ENCODE results near the gene GET3.
A peak's percentile ranks its signal among the peaks of the same experiment; 100 is the strongest.

The GET3 gene

GRCh38 chr19:12757544-12758274 is 20.4 kb downstream of the GET3 start:
- no peaks in the 10 kb centered on the region for H3K9me3 ChIP-seq (ENCODE audit: control insufficient read depth, insufficient read depth, low read length)
- H3K27me3 ChIP-seq (ENCODE audit: control insufficient read depth, insufficient read depth, low read length) = peaks cover 7% of the 10 kb centered on the region
- H3K36me3 ChIP-seq (ENCODE audit: control insufficient read depth, insufficient read depth, low read length) = no peaks in the 10 kb centered on the region
- no peak overlapping the region for H3K9ac ChIP-seq (ENCODE audit: low read depth, low read length)
- H3K4me3 ChIP-seq (ENCODE audit: low read depth, low read length) = peak overlapping the region; percentile 67
- H3K4me1 ChIP-seq (ENCODE audit: control insufficient read depth, insufficient read depth, low read length) = no peaks in the 10 kb centered on the region

DNA sequence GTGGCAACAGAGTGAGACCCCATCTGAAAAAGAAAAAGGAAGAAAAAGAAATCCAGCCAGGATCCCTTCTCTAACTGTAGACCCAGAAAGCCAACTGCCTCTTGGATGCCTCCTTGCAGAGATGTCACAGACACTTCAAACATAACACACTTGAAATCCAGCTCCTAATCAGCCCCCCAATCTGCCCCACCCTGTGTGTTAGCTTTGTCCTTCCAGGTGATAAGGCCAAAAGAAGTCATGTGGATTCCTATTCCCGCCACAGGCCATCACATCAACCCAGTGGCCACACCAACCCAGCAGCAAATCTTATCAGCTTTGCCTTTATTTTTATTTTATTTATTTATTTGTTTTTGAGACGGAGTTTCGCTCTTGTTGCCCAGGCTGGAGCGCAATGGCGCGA is 22.4 kb downstream of the GET3 start:
- H3K9me3 ChIP-seq (ENCODE audit: control insufficient read depth, insufficient read depth, low read length) = no peaks in the 10 kb centered on the region

GRCh38 chr19:12763100-12763499 is 25.8 kb downstream of the GET3 start:
- Histone ChIP-seq H3K4me1 (ENCODE audit: control insufficient read depth, insufficient read depth, low read length) (no peaks in the 10 kb centered on the region), H3K27me3 (ENCODE audit: control insufficient read depth, insufficient read depth, low read length) (no peaks in the 10 kb centered on the region), H3K36me3 (ENCODE audit: control insufficient read depth, insufficient read depth, low read length) (peaks cover 13% of the 10 kb centered on the region), H3K9ac (ENCODE audit: low read depth, low read length) (no peak overlapping the region), H3K9me3 (ENCODE audit: control insufficient read depth, insufficient read depth, low read length) (no peaks in the 10 kb centered on the region), H3K4me3 (ENCODE audit: low read depth, low read length) (no peak overlapping the region)

More for the DNA sequence above, 22.4 kb downstream of the GET3 start:
- H3K4me3 ChIP-seq (ENCODE audit: low read depth, low read length) = no peak overlapping the region
- H3K36me3 ChIP-seq (ENCODE audit: control insufficient read depth, insufficient read depth, low read length) = peaks cover 11% of the 10 kb centered on the region
- no peaks in the 10 kb centered on the region for H3K27me3 ChIP-seq (ENCODE audit: control insufficient read depth, insufficient read depth, low read length)
- H3K9ac ChIP-seq (ENCODE audit: low read depth, low read length) = no peak overlapping the region
- no peaks in the 10 kb centered on the region for H3K4me1 ChIP-seq (ENCODE audit: control insufficient read depth, insufficient read depth, low read length)

DNA sequence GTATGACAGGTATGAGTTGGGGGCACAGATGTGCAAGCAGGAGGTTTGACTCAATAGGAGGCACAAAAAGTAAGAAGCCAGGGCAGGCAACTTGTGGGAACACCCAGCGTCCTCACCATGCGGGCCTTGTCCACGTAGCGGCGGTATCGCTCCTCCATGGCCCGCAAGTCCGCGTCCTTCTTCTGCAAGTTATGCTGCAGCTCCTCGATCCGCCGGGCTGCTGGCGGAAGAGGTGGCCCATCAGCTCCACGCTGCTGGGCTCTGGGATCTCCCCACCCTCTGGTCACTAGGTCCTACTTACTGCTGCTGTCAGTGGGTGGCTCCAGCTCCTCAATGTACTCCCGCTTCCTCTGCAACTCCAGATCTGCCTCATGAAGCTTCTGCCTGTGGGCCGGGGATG is 27.4 kb downstream of the GET3 start:
- Histone ChIP-seq H3K27me3 (ENCODE audit: control insufficient read depth, insufficient read depth, low read length) (no peaks in the 10 kb centered on the region), H3K9me3 (ENCODE audit: control insufficient read depth, insufficient read depth, low read length) (no peaks in the 10 kb centered on the region), H3K4me1 (ENCODE audit: control insufficient read depth, insufficient read depth, low read length) (no peaks in the 10 kb centered on the region), H3K9ac (ENCODE audit: low read depth, low read length) (no peak overlapping the region), H3K4me3 (ENCODE audit: low read depth, low read length) (no peak overlapping the region), H3K36me3 (ENCODE audit: control insufficient read depth, insufficient read depth, low read length) (peaks cover 13% of the 10 kb centered on the region)

DNA sequence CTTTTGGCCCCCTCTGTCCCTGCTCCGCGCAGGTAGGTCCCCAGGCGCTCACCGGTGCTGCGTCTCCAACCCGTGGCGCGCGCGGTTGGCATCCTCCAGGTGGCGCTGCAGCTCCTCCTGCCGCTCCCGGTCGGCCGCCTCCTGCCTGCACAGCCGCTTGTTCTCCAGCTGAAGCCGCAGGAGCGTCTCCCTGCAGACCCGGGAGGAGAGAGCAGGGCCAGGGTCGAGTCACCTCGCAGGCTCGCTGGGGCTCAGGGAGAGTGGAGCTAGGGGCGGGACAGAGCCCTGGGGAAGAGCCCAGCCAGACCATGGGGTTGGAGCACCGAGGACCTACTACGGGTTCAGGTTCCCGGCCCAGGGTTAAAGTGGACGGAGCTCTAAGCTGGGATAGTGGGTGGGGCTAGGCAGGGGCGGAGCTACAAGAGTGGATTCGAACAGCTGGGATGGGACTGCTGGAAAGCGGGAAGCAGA is 28.8 kb downstream of the GET3 start:
- peak overlapping the region; percentile 81 for H3K9ac ChIP-seq (ENCODE audit: low read depth, low read length)
- H3K4me3 ChIP-seq (ENCODE audit: low read depth, low read length) = peak overlapping the region; percentile 71
- H3K36me3 ChIP-seq (ENCODE audit: control insufficient read depth, insufficient read depth, low read length) = peaks cover 13% of the 10 kb centered on the region
- H3K9me3 ChIP-seq (ENCODE audit: control insufficient read depth, insufficient read depth, low read length) = no peaks in the 10 kb centered on the region
- no peaks in the 10 kb centered on the region for H3K27me3 ChIP-seq (ENCODE audit: control insufficient read depth, insufficient read depth, low read length)
- H3K4me1 ChIP-seq (ENCODE audit: control insufficient read depth, insufficient read depth, low read length) = no peaks in the 10 kb centered on the region

DNA sequence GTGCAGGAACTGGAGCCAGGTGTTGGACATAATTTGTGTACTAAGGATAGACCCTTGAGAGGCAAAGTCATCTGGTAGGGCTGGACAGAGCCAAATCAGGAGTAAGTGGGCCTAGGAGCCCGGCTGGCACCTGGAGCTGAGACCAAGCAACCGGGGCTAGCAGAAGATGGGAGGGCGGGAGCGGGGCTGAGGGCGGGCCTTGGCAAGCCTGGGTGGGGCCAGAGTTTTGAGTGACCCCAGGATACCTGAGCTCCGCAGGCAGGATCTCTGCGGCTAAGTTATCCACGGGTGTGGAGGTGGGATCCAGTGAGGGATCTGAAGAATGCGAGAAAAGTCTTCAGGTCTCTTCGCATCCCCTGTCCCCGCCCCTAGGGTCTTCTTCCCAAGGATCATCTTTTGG is 29.9 kb downstream of the GET3 start:
- Histone ChIP-seq H3K4me1 (ENCODE audit: control insufficient read depth, insufficient read depth, low read length) (no peaks in the 10 kb centered on the region), H3K9ac (ENCODE audit: low read depth, low read length) (no peak overlapping the region), H3K4me3 (ENCODE audit: low read depth, low read length) (no peak overlapping the region), H3K27me3 (ENCODE audit: control insufficient read depth, insufficient read depth, low read length) (no peaks in the 10 kb centered on the region), H3K36me3 (ENCODE audit: control insufficient read depth, insufficient read depth, low read length) (peaks cover 13% of the 10 kb centered on the region), H3K9me3 (ENCODE audit: control insufficient read depth, insufficient read depth, low read length) (no peaks in the 10 kb centered on the region)

GRCh38 chr19:12767666-12768065 is 30.4 kb downstream of the GET3 start:
- H3K4me3 ChIP-seq (ENCODE audit: low read depth, low read length) = no peak overlapping the region
- H3K9me3 ChIP-seq (ENCODE audit: control insufficient read depth, insufficient read depth, low read length) = no peaks in the 10 kb centered on the region
- no peaks in the 10 kb centered on the region for H3K27me3 ChIP-seq (ENCODE audit: control insufficient read depth, insufficient read depth, low read length)
- H3K4me1 ChIP-seq (ENCODE audit: control insufficient read depth, insufficient read depth, low read length) = no peaks in the 10 kb centered on the region
- H3K9ac ChIP-seq (ENCODE audit: low read depth, low read length) = no peak overlapping the region
- peaks cover 13% of the 10 kb centered on the region for H3K36me3 ChIP-seq (ENCODE audit: control insufficient read depth, insufficient read depth, low read length)

DNA sequence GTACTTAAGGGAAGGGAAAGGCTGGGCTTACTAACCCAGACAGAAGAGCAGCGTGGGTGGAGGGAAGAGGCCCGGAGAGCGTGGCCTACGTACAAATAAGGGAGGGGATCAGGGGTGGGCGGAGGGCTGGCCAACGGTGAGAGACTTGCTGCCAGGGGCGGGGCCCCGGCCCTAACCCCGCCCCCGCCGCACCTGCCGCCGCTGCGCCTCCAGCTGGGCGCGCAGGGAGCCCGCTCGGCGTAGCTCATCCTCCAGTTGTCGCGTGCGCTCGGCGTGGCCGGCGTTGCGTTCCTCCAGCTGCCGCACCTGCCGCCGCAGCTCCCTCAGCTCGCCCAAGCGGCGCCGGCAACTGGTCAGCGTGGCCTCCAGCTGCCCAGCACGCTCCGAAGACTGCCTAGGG is 32.4 kb downstream of the GET3 start:
- peak overlapping the region; percentile 43 for H3K4me3 ChIP-seq (ENCODE audit: low read depth, low read length)
- H3K9me3 ChIP-seq (ENCODE audit: control insufficient read depth, insufficient read depth, low read length) = no peaks in the 10 kb centered on the region
- H3K27me3 ChIP-seq (ENCODE audit: control insufficient read depth, insufficient read depth, low read length) = no peaks in the 10 kb centered on the region
- H3K4me1 ChIP-seq (ENCODE audit: control insufficient read depth, insufficient read depth, low read length) = no peaks in the 10 kb centered on the region
- no peak overlapping the region for H3K9ac ChIP-seq (ENCODE audit: low read depth, low read length)
- peaks cover 4% of the 10 kb centered on the region for H3K36me3 ChIP-seq (ENCODE audit: control insufficient read depth, insufficient read depth, low read length)

DNA sequence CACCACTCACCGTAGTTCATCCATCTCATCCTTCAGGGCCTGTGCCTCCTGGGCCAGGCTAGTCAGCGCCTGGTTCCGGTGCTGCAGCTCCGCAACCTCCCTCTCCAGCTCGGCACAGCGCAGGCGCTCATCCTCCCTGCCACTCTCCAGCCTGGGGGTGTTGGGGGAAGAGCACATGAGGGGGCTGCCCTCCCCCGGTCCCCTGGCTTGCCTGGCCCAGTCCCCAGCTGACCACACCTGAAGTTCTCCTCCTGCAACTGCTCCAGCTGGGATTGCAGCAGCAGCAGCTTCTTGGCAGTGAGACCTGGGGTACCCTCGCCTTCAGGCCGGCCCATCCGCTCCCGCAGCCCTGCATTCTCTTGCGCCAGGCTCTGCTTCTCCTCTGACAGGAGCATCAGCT is 33.6 kb downstream of the GET3 start:
- no peaks in the 10 kb centered on the region for H3K27me3 ChIP-seq (ENCODE audit: control insufficient read depth, insufficient read depth, low read length)
- no peak overlapping the region for H3K9ac ChIP-seq (ENCODE audit: low read depth, low read length)
- no peaks in the 10 kb centered on the region for H3K9me3 ChIP-seq (ENCODE audit: control insufficient read depth, insufficient read depth, low read length)
- no peaks in the 10 kb centered on the region for H3K4me1 ChIP-seq (ENCODE audit: control insufficient read depth, insufficient read depth, low read length)
- H3K4me3 ChIP-seq (ENCODE audit: low read depth, low read length) = no peak overlapping the region
- peaks cover 3% of the 10 kb centered on the region for H3K36me3 ChIP-seq (ENCODE audit: control insufficient read depth, insufficient read depth, low read length)

DNA sequence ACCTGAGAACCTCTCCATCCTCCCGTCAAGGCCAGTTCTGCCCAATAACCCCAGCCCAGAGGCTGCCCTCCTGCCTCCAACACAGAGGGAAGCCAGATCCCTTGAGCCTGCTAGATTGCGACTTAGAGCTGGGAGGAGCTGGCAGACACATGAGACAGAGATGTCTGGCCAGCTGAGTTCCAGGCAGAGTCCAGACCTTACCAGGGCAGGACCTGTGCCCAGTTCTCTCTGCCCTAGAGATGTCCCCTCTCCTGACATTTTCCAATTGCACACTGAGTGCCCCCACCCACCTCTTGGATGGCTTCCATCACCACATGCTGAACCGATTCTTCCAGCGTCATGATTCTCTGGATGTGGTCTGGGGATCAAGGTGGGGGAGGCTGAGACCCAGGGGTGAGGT is 35.0 kb downstream of the GET3 start:
- H3K4me3 ChIP-seq (ENCODE audit: low read depth, low read length) = no peak overlapping the region
- no peaks in the 10 kb centered on the region for H3K9me3 ChIP-seq (ENCODE audit: control insufficient read depth, insufficient read depth, low read length)
- H3K27me3 ChIP-seq (ENCODE audit: control insufficient read depth, insufficient read depth, low read length) = no peaks in the 10 kb centered on the region
- H3K36me3 ChIP-seq (ENCODE audit: control insufficient read depth, insufficient read depth, low read length) = peaks cover 3% of the 10 kb centered on the region
- no peak overlapping the region for H3K9ac ChIP-seq (ENCODE audit: low read depth, low read length)
- H3K4me1 ChIP-seq (ENCODE audit: control insufficient read depth, insufficient read depth, low read length) = no peaks in the 10 kb centered on the region

- Histone ChIP-seq H3K4me1 (ENCODE audit: control insufficient read depth, insufficient read depth, low read length) (no peaks in the 10 kb centered on the region), H3K9me3 (ENCODE audit: control insufficient read depth, insufficient read depth, low read length) (no peaks in the 10 kb centered on the region), H3K36me3 (ENCODE audit: control insufficient read depth, insufficient read depth, low read length) (peaks cover 3% of the 10 kb centered on the region), H3K9ac (ENCODE audit: low read depth, low read length) (no peak overlapping the region), H3K27me3 (ENCODE audit: control insufficient read depth, insufficient read depth, low read length) (no peaks in the 10 kb centered on the region), H3K4me3 (ENCODE audit: low read depth, low read length) (no peak overlapping the region)
These were observed 36.3 kb downstream of the GET3 start for GRCh38 chr19:12773571-12773970.

Data from iPS-15b (cell line).